Skin of body (tissue), 2 donors: ENCODE data around the gene ZCCHC8. TPM values are rescaled to one million over a fixed set of nuclear protein-coding genes. Genes with fewer than 3 reads are reported as not detected.
"Not testable (repeated sequence)": the region's sequence is repeated elsewhere in the genome, so short reads cannot be mapped to it uniquely, and the experiment has no call there.

Experiments used
- DNase-seq: peaks from one replicate; lab custom pipeline; 2025; lab: John Stamatoyannopoulos, UW
- total RNA-seq: library from RNA; depleted of rRNA; stranded (reverse); fragments of >200 nt; gene quantifications from one replicate; pipeline ENCODE4 v1.2.3, GENCODE V29; 2014

Gene ZCCHC8
- 33.4 TPM for total RNA-seq

DNA sequence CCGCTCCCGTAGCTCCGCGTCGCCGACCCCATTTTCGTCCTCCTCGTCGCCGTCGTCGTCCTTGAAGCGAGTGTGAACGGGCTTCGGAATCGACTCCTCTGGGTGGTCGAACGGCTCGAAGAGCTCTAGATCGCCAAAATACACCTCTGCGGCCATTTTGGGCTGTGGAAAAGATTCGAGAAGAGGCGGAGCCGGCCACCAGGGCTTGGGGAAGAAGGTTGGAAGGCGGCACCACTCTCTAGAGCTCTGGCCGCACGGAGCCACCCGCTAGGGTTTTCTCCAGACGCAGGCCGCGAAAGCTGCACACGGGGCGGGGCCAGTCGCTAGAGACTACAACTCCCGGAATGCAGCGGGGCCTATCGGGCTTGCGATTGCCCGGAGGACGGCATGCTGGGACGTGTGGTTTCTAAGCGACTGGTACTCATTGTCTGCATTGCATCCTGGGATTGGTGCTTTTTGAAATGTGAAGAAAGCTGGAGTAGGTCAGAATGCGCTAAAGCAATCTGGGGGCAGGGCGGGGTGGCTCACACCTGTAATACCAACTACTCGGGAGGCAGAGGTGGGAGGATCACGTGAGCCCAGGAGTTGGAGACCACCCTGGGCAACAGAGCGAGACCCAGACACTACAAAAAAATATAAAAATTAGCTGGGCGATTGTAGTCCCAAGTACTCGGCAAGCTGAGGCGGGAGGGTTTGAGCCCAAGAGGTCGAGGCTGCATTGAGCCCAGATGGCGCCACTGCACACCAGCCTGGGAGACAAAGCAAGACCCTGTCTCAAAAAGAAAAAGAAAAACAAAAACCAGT is at the start of gene ZCCHC8:
Gene ZCCHC8 (minus strand): TSS at position 248 of the 804 bp plus-strand sequence. CDS start 92 bp downstream, at position 156.
- peak; percentile 98 for DNase-seq

DNA sequence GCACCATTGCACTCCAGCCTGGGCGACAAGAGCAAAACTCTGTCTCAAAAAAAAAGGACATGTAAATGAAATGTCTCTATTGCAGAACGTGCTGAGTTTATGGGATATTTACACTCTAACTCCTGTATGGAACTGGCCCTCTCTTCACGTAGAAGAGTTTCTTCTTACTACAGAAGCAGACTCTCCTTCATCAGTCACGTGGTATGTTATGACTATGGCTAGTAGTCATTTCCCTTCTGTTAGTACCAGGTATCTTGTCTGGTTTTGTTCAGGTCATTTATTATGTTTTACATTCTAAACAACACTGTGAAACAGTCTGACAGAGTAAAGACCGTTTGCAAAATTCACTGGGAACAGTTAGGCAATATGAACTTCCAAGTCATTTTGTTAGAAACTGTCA is 46.6 kb upstream of the ZCCHC8 start:
- no peak for DNase-seq

DNA sequence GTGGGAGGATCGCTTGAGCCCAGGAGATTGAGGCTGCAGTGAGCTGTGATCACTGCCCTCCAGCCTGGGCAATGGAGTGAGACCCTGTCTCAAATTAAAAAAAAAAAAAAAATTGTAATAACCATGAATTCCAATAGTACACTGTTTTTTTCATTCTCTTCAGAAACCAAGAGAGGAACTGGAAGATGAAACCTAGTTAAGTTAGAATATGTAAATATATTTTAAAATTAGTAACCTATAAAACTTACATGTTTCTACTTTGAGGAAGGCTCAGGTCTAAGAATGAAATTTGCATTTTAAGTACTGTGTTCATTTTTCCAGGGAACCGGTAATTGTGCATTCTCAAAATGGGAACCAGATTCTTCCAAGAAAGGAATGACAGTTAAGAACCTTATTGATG is 45.1 kb upstream of the ZCCHC8 start:
- no peak for DNase-seq

DNA sequence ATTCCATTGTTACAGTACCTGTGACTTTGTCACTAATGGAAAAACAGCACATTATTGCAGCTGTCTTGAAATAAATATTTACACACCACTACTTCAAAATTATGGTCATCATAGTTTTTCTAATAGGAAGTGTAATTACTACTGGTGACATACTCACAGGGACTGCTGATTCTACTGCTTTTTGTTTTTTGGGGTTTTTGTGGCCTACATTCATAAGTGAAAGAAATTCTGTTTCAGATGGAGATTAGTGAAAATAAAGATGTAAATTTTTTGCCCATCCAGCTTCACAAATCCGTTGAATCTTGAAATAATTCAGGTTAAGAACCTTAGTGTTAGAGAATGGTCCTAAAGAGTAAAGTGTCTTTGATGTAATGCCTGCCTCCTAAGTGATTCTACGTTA is 43.8 kb upstream of the ZCCHC8 start:
- no peak for DNase-seq

DNA sequence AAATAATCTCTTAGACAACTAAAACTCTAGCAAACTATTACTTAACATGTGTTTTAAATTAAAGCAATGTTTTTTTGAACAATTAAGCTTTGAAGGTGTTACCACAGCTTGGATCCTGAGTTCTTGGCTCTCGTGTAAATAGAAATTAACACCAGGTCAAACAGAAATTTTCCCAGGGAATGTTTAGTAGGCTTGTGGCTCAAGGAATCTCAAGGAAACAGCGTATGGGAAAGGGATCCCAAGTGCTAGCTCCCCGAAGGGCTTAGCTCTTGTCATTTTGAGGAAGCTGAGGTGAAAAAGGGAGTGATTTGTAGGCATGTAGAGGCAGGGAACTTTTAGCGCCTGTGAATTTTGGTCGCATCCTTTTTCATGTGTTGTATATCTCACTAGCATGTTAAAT is 37.8 kb upstream of the ZCCHC8 start:
- no peak for DNase-seq

DNA sequence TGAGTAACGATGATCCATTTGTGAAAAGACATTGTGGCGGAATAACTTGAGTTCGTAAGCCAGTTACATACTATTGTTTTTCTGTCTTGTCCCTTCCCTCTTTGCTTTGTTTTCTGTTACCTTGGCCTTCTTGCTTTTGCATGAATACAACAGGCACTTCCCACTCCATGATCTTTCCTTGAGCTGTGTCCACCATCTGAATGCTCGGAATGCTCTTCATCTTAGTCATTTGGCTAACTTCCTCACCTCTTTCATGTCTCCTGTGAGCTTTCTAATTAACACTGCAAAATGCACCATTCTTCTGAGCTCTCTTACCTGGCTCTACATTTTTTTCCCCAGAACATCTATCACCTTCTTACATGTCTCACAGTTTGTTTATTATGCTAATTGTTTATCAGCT is 36.3 kb upstream of the ZCCHC8 start:
- no peak for DNase-seq

DNA sequence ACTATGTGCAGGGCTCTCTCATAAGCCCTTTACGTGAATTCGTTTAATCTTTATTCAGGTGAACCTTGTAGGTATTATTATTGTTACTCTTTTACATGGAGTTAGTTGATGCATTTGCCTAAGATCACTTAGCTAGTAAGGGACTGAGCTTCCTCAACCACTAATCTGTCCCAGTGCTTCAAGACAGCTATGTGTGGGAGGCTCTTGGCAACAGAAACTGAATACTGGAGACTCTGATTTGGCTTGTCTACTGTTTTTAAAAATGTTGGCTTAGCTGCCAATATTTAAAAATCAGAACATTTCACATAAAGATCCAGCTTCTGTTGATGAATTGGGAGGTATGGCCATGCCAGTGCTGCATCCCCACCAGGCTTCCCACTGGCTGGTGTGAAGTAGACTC is 33.1 kb upstream of the ZCCHC8 start:
- DNase-seq, result no peak

DNA sequence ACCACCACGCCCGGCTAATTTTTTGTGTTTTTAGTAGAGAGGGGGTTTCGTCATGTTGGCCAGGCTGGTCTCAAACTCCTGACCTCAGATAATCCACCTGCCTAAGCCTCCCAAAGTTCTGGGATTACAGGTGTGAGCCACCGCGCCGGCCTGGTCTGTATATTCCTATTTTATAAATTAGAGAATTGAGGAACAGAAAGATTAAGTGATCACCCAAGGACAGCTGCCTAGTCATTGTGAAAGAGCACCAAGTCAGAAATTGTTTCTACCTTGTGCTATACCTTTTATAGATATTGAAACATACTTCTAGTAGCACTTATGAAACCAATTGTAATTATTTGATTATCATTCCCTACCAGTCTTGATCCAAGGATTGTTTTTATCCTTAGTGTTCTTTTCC is 28.3 kb upstream of the ZCCHC8 start:
- DNase-seq, result no peak

DNA sequence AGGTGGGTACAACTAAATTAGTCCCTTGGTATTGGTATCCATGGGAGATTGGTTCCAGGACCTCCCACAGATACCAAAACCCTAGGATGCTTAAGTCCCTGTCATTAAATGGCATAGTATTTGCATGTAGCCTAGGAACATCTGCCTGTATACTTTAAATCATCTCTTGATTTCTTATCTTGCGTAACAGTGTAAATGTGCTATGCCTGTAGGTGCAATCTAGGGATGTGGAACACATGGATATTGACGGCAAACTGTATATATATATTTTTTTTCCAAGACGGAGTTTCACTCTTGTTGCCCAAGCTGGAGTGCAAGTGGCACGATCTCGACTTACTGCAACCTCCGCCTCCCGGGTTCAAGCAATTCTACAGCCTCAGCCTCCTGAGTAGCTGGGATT is 27.9 kb upstream of the ZCCHC8 start:
- no peak for DNase-seq

DNA sequence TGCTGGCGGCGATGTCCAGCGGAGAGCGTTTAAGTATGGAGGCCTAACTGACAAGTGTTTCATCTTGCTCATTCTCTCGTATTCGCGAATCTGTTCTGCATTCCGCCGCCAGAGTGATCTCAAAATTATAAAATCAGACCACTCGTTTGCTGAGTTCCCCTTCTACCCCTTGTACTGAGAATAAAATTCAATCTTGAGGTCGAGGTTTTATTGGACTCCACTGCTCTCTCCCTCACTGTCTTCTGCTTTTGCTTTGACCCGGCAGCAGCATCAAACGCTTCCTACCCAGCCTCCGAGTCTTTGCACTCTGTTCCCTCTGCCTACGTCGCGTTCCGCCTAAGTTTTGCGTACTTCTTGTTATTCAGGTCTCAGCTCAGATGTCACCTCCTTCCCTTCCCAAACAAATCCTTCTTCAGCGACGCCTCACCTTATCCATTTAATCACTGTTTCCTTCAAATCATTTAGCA is 26.8 kb upstream of the ZCCHC8 start:
- no peak for DNase-seq

DNA sequence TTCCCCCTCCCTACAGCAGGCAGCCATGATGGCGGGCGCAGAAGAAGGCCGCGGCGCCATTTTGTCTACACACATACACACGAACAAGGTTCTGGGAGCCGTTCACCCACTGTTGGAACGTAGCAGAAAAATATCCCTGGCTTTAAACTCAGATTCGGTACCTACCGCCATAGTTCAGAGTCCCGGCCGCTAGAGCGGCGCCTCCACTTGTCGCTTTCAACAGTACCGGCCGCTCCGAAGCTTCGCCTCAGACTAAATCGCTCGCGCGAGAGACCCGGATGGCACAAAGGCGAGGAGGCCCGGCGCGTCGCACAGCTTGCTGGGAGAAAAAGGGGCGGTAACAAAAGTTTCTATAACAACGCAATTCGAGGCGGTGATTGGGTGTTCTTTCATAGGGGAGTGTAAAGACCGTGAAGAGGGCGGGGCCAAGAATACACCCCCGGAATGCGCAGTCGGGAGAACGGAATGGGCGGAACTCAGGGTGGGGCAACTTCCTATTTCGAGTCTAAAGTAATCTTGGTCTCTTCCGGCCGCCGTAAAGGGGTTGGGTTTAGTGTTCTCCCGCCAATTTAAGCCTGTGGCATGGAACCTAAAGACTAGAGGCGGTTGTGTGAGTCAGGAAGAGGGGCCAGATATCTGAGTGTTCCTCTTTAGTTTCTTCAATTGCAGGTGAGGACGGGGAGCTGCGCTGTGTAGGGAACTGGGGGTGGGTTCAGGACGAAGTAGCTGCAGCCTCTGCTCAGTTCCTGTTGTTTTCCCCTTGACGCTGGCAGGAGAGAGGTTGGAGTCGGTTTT is 26.1 kb upstream of the ZCCHC8 start, which contains the start of the genes KNTC1 and RSRC2:
Gene KNTC1 (plus strand): TSS at position 567 of the 795 bp plus-strand sequence. CDS start 2,815 bp downstream, outside the sequence.
Gene RSRC2 (minus strand): TSS at position 254 of the 795 bp plus-strand sequence. CDS start 83 bp downstream, at position 171.
- peak; percentile 100 for DNase-seq

DNA sequence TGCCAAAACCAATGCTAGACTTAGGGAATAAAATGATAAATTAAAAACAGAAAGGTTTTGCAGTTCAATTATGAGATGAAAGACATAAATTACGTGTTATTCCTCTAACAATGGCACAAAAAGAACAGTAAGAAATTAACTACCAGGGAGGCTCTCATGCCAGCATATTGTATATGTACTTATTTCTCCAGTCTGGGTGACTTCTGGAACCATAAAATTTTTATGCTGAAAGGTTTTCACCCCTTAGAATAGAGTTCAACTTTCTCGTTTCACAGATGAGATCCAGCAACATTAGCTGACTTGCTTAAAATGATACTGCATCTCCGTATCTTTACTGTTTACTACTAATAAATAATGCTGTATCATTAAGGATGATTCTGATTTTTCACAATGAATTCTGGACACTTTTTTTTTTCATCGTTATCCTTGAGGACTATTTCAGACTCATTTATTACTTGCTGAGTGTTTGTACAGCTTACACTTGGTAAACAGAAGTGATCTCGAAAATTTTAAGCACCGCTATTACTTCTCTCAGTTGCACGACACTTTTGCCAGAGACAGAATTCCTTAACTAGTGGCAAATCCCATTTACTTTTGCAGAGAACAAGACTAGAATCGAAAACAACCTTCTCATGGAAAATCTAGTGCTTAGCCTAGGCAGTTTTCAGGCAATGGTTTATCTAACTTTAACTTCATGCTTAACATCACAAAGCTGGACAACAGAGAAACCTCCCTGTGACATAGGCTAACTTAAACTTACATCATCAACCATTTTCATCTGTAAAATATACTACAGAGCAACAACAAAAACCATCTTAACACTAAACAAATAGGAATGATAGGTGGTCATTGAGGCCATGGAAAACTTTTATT is 23.4 kb upstream of the ZCCHC8 start:
- DNase-seq, result no peak

DNA sequence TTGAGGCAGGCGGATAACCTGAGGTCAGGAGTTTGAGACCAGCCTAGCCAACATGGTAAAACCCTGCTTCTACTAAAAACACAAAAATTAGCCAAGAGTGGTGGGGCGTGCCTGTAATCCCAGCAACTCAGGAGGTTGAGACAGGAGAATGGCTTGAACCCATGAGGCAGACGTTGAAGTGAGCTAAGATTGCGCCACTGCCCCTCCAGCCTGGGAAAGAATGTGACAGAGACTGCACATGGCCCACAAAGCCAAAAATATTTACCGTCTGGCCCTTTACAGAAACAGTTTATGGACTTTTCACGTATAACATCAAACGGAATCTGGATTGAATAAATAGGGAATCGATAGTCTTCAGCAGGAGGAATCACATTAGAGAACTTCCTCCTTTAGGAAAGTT is 22.5 kb upstream of the ZCCHC8 start:
- DNase-seq, result no peak

DNA sequence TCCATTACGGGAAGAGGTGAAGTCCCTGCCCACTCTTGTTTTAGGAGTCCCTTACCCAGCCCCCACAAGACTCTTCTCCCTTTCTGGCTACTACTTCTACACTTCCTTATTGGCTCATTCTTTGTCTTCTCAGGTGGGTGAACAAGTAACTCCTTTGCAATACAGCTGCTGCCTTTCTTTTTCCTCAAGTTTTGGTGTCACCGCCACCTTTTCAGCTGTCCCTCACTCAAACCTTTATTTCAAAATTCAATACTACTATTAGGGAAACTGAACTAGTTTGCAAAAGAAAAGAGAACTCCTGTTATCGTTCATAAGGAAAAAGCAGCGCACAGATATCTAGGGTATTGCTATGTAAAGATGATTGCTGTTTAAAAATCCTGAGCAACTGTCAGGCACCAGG is 19.9 kb upstream of the ZCCHC8 start:
- no peak for DNase-seq

DNA sequence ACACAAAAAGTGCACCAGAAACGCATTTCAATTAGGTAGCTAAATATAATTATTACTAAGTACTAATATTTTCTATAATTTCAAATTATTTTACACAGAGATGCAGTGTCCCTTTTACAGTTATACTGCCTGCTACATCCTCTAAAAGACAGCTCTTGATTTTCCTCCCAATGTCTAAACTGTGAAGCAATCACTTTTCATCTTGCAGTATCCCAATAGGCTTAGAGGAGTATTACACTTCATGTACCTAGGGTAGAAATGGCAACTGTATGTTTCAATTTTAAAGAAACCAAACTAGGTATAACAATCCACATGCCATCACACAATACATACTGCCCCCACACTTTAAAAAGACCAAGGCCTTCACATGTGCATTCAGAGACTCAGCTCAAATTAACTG is 18.7 kb upstream of the ZCCHC8 start:
- DNase-seq, result no peak

DNA sequence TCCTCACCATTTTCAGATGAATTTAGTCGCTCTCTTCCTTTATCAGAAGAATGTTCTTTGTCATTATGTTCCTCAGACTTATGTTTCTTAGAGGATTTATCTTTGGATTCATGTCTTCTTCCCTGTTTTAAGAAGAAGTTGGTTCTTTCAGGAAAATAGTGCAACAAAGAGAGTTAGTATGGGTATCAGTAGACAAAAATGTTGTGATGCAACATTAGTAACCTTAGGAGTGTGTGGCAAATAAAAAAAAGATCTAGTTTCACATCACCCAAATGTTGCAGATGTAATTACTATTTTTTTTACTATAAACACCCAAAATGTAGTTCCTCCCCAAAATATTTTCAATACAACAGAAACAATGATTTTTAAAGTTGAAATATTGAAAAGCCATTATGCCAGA is 18.2 kb upstream of the ZCCHC8 start:
- DNase-seq, result no peak

DNA sequence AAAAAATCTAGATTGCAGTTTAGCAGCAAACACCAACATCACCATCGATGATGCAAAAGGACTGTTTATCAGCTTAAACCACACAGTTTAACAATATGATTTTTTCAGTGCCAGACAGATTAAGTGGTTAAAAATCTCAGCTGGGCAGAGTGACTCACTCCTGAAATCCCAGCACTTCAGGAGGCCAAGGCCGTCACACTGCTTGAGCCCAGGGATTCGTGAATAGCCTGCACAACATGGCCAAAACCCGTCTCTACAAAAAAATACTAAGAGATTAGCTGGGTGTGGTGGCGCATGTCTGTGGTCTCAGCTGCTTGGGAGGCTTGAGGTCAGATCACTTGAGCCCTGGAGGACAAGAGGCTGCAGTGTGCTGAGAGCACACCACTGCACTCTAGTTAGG is 17.1 kb upstream of the ZCCHC8 start:
- no peak for DNase-seq

DNA sequence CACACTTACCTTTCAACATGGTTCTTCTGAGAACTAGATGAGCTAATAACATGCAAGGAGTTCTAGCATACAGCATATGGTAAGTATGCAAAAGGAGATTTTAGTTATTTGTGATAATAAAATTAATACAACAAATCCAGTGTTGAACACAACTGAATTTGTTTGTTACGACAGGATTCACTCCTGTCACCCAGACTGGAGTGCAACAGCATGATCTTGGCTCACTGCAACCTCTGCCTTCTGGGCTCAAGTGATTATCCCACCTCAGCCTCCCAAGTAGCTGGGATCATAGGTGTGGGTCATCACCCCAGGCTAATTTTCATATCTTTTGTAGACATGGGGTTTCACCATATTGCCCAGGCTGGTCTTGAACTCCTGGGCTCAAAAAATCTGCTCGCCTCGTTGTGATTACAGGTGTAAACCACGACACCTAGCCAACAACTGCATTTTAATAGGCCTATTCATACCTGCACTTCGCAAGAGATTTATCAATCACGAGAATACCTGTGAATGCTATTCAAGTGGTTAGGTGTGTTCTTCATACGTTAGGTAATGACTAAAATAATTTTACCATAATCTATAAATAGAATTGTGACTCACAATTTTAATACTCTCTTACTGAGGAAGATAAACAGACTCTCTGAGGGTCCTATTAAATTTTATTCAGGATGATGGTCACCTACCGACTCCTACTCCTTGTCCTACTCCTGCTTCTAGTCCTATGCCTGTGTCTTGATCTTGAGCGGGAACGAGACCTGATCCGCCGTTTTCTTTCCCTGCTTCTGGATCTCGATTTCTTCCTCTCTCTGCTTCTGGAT is 16.0 kb upstream of the ZCCHC8 start:
- no peak for DNase-seq

DNA sequence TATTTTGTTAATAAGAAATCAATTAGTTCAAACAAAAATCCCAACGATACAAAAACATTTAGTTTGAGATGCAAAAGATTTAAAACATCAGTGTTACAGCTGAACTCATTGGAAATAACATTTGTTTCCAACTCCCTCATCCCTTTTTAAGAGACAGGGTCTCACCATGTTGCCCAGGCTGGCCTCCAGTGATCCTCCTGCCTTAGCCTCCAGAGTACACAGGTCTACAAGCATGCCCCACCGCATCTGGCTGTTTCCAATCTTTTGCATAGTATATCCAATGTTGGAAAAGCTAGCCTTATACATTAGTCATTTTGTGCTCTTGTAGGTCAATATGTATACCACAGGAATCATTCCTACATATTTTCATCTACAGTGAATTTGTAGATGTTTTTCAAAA is 14.5 kb upstream of the ZCCHC8 start:
- no peak for DNase-seq

DNA sequence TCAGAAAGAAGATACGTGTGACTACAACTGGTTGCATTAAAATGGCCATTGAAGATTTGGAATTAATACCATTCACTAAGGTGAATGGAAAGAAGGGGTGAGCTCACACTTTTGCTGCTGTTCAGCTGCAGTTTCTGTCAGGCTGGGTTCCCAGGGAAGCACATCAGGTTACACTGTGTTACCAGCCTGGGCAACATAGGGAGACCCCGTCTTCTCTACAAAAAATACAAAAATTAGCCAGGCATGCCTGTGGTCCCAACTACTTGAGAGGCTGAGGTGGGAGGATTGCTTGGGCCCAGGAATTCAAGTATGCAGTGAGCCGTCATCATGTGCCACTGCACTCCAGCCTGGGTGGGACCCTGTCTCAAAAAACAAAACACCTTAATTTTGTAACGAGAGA is 12.9 kb upstream of the ZCCHC8 start:
- DNase-seq, result no peak

DNA sequence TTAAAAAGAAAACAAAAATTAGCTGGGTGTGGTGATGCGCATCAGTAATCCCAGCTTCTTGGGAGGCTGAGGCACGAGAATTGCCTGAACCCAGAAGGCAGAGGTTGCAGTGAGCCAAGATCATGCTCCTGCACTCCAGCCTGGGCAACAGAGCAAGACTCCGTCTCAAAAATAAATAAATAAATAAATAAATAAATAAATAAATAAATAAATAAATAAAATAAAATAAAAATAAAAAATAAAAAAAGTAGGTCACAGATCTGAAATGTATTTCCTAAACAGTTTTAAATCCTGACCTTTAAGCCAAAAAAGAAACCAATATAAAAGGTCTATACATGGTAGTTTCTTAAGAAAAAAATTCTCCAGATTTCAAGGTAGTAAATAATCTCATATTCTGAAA is 12.3 kb upstream of the ZCCHC8 start:
- not testable (repeated sequence) for DNase-seq
